H9 (cell line): ENCODE results near the gene IGF2R. TPM values are rescaled to one million over a fixed set of nuclear protein-coding genes. Genes with fewer than 3 reads are reported as not detected.

ENCODE experiments used
- DNase-seq: peaks from one replicate; pipeline ENCODE4 v3.0.0-alpha.2; 2017
- H2AFZ ChIP-seq: one replicate; pipeline ENCODE4 v1.6.1; 2013; ENCODE audit warnings: mild to moderate bottlenecking, low read length, control low read depth, moderate library complexity
- H2AK5ac ChIP-seq: 2 replicates; pipeline ENCODE4 v1.6.1; 2013; ENCODE audit warnings: low read length, control low read depth, mixed read lengths; ENCODE audit not compliant: insufficient read length
- H2BK120ac ChIP-seq: one replicate; pipeline ENCODE4 v1.6.1; 2013; ENCODE audit warnings: low read depth, mild to moderate bottlenecking, low read length, control low read depth, inconsistent platforms; ENCODE audit not compliant: poor library complexity, severe bottlenecking
- H2BK12ac ChIP-seq: 2 replicates; pipeline ENCODE4 v1.6.1; 2013; ENCODE audit warnings: low read length, control low read depth, mixed read lengths, low read depth; ENCODE audit not compliant: insufficient read length
- H2BK15ac ChIP-seq: 2 replicates; pipeline ENCODE4 v1.6.1; 2013; ENCODE audit warnings: low read depth, low read length, control low read depth
- H2BK20ac ChIP-seq: one replicate; pipeline ENCODE4 v1.6.1; 2013; ENCODE audit warnings: low read depth, mild to moderate bottlenecking, low read length, control low read depth, inconsistent platforms; ENCODE audit not compliant: poor library complexity, severe bottlenecking
- H2BK5ac ChIP-seq: 2 replicates; pipeline ENCODE4 v1.6.1; 2013; ENCODE audit warnings: low read length, control low read depth, mixed read lengths; ENCODE audit not compliant: insufficient read length
- H3K14ac ChIP-seq: 2 replicates; pipeline ENCODE4 v1.6.1; 2013; ENCODE audit warnings: low read length, control low read depth; ENCODE audit not compliant: insufficient read depth
- H3K18ac ChIP-seq: 2 replicates; pipeline ENCODE4 v1.6.1; 2013; ENCODE audit warnings: low read depth, mild to moderate bottlenecking, mixed read lengths, low read length, control low read depth; ENCODE audit not compliant: insufficient read length
- H3K23ac ChIP-seq: 2 replicates; pipeline ENCODE4 v1.6.1; 2013; ENCODE audit warnings: low read length, control low read depth, mixed read lengths, low read depth; ENCODE audit not compliant: insufficient read length
- H3K23me2 ChIP-seq: 2 replicates; pipeline ENCODE4 v1.6.1; 2013; ENCODE audit warnings: low read depth, mild to moderate bottlenecking, mixed read lengths, low read length, control low read depth; ENCODE audit not compliant: insufficient read length, poor library complexity, severe bottlenecking
- H3K27ac ChIP-seq: 2 replicates; pipeline ENCODE4 v1.5.1; 2013; ENCODE audit warnings: low read length, control low read depth, mixed read lengths, low read depth; ENCODE audit not compliant: insufficient read length
- H3K27me3 ChIP-seq: 2 replicates; pipeline ENCODE4 v1.6.1; 2013; ENCODE audit warnings: low read length, control low read depth, inconsistent platforms; ENCODE audit not compliant: insufficient read depth
- H3K4ac ChIP-seq: 2 replicates; pipeline ENCODE4 v1.6.1; 2013; ENCODE audit warnings: low read depth, mild to moderate bottlenecking, control low read depth, inconsistent platforms, low read length, moderate library complexity
- H3K4me1 ChIP-seq: 2 replicates; pipeline ENCODE4 v1.6.1; 2013; ENCODE audit warnings: low read length, control low read depth, inconsistent platforms; ENCODE audit not compliant: insufficient read depth
- H3K4me2 ChIP-seq: 2 replicates; pipeline ENCODE4 v1.6.1; 2013; ENCODE audit warnings: low read length, control low read depth, mixed read lengths; ENCODE audit not compliant: insufficient read length, insufficient read depth
- H3K56ac ChIP-seq: 2 replicates; pipeline ENCODE4 v1.6.1; 2013; ENCODE audit warnings: low read depth, mild to moderate bottlenecking, mixed read lengths, low read length, control low read depth; ENCODE audit not compliant: insufficient read length
- H3K79me1 ChIP-seq: 2 replicates; pipeline ENCODE4 v1.6.1; 2013; ENCODE audit warnings: low read depth, mild to moderate bottlenecking, moderate library complexity, low read length, control low read depth, inconsistent platforms; ENCODE audit not compliant: insufficient read depth, poor library complexity, severe bottlenecking
- H3K79me2 ChIP-seq: 2 replicates; pipeline ENCODE4 v1.6.1; 2013; ENCODE audit warnings: low read length, control low read depth, inconsistent platforms; ENCODE audit not compliant: insufficient read depth
- H3K9ac ChIP-seq: 2 replicates; pipeline ENCODE4 v1.6.1; 2013; ENCODE audit warnings: low read length, control low read depth, mixed read lengths; ENCODE audit not compliant: insufficient read length; ENCODE audit errors: extremely low read depth
- H3K9me3 ChIP-seq: one replicate; pipeline ENCODE4 v1.6.1; 2013; ENCODE audit warnings: low read depth, low read length, inconsistent platforms; ENCODE audit not compliant: control insufficient read depth
- H3T11ph ChIP-seq: one replicate; pipeline ENCODE4 v1.6.1; 2013; ENCODE audit warnings: mild to moderate bottlenecking, low read length, control low read depth, inconsistent platforms
- H4K20me1 ChIP-seq: one replicate; pipeline ENCODE4 v1.6.1; 2013; ENCODE audit not compliant: control insufficient read depth, insufficient read length, insufficient read depth
- H4K5ac ChIP-seq: 2 replicates; pipeline ENCODE4 v1.6.1; 2013; ENCODE audit warnings: low read depth, mild to moderate bottlenecking, mixed read lengths, low read length, control low read depth; ENCODE audit not compliant: insufficient read length
- H4K8ac ChIP-seq: replicated peaks from 2 replicates; pipeline ENCODE4 v1.6.1; 2013; ENCODE audit warnings: low read length, control low read depth, mixed read lengths, low read depth; ENCODE audit not compliant: insufficient read length
- H4K91ac ChIP-seq: 2 replicates; pipeline ENCODE4 v1.6.1; 2013; ENCODE audit warnings: low read depth, mild to moderate bottlenecking, moderate library complexity, mixed read lengths, low read length, control low read depth; ENCODE audit not compliant: insufficient read length
- H3K27ac Mint-ChIP-seq, 3 experiments: 2 replicates in 2 of 3; 3 replicates in 1 of 3; pipeline ENCODE4 v1.8.0; 2020 to 2021; ENCODE audit warnings: mixed read lengths in 3 of 3, mild to moderate bottlenecking in 1 of 3, moderate library complexity in 1 of 3
- H3K27me3 Mint-ChIP-seq: 2 replicates; pipeline ENCODE4 v1.8.0; 2021; ENCODE audit warnings: low read depth, mild to moderate bottlenecking, moderate library complexity, mixed read lengths
- H3K36me3 Mint-ChIP-seq, 3 experiments: 2 replicates in 2 of 3; 3 replicates in 1 of 3; pipeline ENCODE4 v1.8.0; 2020 to 2021; ENCODE audit warnings: low read depth in 3 of 3, mixed read lengths in 3 of 3; ENCODE audit not compliant: insufficient read depth in 1 of 3
- H3K4me1 Mint-ChIP-seq, 2 experiments: 2 replicates each; pipeline ENCODE4 v1.8.0; 2020; ENCODE audit warnings: mixed read lengths in 2 of 2
- H3K4me3 Mint-ChIP-seq, 2 experiments: 2 replicates in 1 of 2; 3 replicates in 1 of 2; pipeline ENCODE4 v1.8.0; 2020 to 2021; ENCODE audit warnings: mild to moderate bottlenecking in 2 of 2, mixed read lengths in 2 of 2, moderate library complexity in 1 of 2
- H3K9me3 Mint-ChIP-seq, 2 experiments: 2 replicates in 1 of 2; 3 replicates in 1 of 2; pipeline ENCODE4 v1.8.0; 2020; ENCODE audit warnings: mild to moderate bottlenecking in 2 of 2, mixed read lengths in 2 of 2, moderate library complexity in 1 of 2
- WGBS: extraction: QIAGEN DNeasy Blood & Tissue Kit; methylation state at CpG from one replicate; pipeline ENCODE4 v1.1.7; 2013; ENCODE audit warnings: missing lambda C conversion rate, low lambda C conversion rate, mixed read lengths; ENCODE audit not compliant: insufficient read length; ENCODE audit errors: extremely low coverage; 5-methylcytosine and 5-hydroxymethylcytosine counted together
- total RNA-seq: library from RNA; stranded (reverse); gene quantifications from 2 replicates; pipeline ENCODE4 v1.2.1, GENCODE V29; 2021
- TF ChIP-seq, protein P1 (sequence below): fragments of 200-600 bp; sonication (generic); conservative IDR thresholded peaks from 3 replicates; pipeline ENCODE4 v1.8.0; 2021; ENCODE audit warnings: antibody characterized with exemption, mild to moderate bottlenecking

The IGF2R gene
- total RNA-seq, 1 experiment from 2014 or later = 66.7 TPM

DNA sequence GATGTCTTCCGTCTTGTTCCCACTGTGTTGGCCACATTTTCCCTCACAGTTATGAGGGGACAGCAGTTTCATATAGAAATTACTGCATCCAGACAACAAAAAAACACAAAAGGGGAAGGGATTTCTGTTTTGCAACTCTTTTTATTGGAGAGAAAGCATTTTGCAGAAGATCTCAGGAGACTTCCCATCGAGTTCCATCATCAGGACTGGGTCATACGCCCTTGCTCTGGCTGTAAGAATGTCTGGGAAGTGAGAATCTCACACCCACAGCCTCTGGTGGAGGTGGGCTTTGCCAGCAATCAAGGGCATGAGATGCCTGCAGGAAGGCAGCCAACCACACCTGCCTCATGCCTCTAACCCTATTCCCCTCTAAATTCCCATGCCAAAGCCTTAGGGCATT is 5.8 kb upstream of the IGF2R start:
- Histone ChIP-seq H2BK15ac (no peak overlapping the region), H4K20me1 (no peaks in the 10 kb centered on the region), H2AFZ (no peak overlapping the region), H3K27me3 (no peaks in the 10 kb centered on the region; the same call in 1 of the 2 replicates), H3K79me2 (no peaks in the 10 kb centered on the region), H3T11ph (no peak overlapping the region), H2BK5ac (no peak overlapping the region), H3K56ac (no peak overlapping the region), H3K4me1 (no peaks in the 10 kb centered on the region), H3K18ac (no peak overlapping the region), H2BK120ac (no peak overlapping the region), H3K4me2 (no peak overlapping the region), H4K8ac (no peak overlapping the region), H3K9ac (no peak overlapping the region), H3K27ac (no peak overlapping the region), H2BK12ac (no peak overlapping the region), H3K4ac (no peak overlapping the region), H2AK5ac (no peak overlapping the region), H3K9me3 (no peaks in the 10 kb centered on the region), H4K91ac (no peak overlapping the region), H3K79me1 (no peaks in the 10 kb centered on the region), H3K23ac (no peak overlapping the region), H4K5ac (peak overlapping the region; percentile 79), H3K23me2 (no peaks in the 10 kb centered on the region), H2BK20ac (no peak overlapping the region), H3K14ac (no peak overlapping the region)
- no peak overlapping the region for H3K27ac Mint-ChIP-seq
- H3K27me3 Mint-ChIP-seq = peaks cover 62% of the 10 kb centered on the region
- no peaks in the 10 kb centered on the region for H3K9me3 Mint-ChIP-seq
- H3K4me1 Mint-ChIP-seq = peaks cover 3 to 6% of the 10 kb centered on the region in 2 experiments; a peak in 2 of 4 replicates
- no CpG with 5 or more reads among the region's 3 CpGs for WGBS
- H3K36me3 Mint-ChIP-seq = no peaks in the 10 kb centered on the region; a peak in 1 of 7 replicates
- TF ChIP-seq, protein P1, sequence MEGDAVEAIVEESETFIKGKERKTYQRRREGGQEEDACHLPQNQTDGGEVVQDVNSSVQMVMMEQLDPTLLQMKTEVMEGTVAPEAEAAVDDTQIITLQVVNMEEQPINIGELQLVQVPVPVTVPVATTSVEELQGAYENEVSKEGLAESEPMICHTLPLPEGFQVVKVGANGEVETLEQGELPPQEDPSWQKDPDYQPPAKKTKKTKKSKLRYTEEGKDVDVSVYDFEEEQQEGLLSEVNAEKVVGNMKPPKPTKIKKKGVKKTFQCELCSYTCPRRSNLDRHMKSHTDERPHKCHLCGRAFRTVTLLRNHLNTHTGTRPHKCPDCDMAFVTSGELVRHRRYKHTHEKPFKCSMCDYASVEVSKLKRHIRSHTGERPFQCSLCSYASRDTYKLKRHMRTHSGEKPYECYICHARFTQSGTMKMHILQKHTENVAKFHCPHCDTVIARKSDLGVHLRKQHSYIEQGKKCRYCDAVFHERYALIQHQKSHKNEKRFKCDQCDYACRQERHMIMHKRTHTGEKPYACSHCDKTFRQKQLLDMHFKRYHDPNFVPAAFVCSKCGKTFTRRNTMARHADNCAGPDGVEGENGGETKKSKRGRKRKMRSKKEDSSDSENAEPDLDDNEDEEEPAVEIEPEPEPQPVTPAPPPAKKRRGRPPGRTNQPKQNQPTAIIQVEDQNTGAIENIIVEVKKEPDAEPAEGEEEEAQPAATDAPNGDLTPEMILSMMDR = no peak
- H3K4me3 Mint-ChIP-seq = no peak overlapping the region
- DNase-seq = no peak
